ENCODE data around the gene EIF5A. TPM values are rescaled to one million over a fixed set of nuclear protein-coding genes. Genes with fewer than 3 reads are reported as not detected.

Gene EIF5A
- total RNA-seq, 1 donor from 2014 or later = 248 TPM

- Histone ChIP-seq H3K9me3 (no peaks in the 10 kb centered on the region), H3K4me3 (peak within 1 kb of the TSS in 1 of 2 donors; percentile 98), H3K27me3 (no peaks in the 10 kb centered on the region), H3K27ac (peak within 1 kb of the TSS; percentile 4 to 24), H3K36me3 (no peaks in the 10 kb centered on the region), H3K4me1 (peaks cover 11 to 27% of the 10 kb centered on the region in 2 donors)
- no peak for TF ChIP-seq CTCF (IDR thresholded peaks at IDR 0.05)
- DNase-seq (ENCODE audit: low spot score in 2 of 2) = no peak
- intact Hi-C loops (cut with DNase I) = no loop called here
Observed at GRCh38 chr17:7355053-7355452, 47.6 kb downstream of the EIF5A start, which contains the start of gene TMEM95. Gene TMEM95, plus strand, starts transcription at chr17:7355156. Its CDS starts 49 bp downstream, at chr17:7355205.

GRCh38 chr17:7355573-7355972 is 48.1 kb downstream of the EIF5A start:
- no peaks in the 10 kb centered on the region for H3K9me3 ChIP-seq
- peak overlapping the region in 1 of 2 donors; percentile 24 for H3K27ac ChIP-seq
- intact Hi-C loops (cut with DNase I) = no loop called here
- no peaks in the 10 kb centered on the region for H3K36me3 ChIP-seq
- H3K4me3 ChIP-seq = no peak overlapping the region
- no peaks in the 10 kb centered on the region for H3K27me3 ChIP-seq
- H3K4me1 ChIP-seq = peaks cover 11 to 27% of the 10 kb centered on the region in 2 donors
- DNase-seq (ENCODE audit: low spot score in 2 of 2) = no peak
- TF ChIP-seq CTCF (IDR thresholded peaks at IDR 0.05) = no peak

- peaks cover 11 to 27% of the 10 kb centered on the region in 2 donors for H3K4me1 ChIP-seq
- no peak overlapping the region for H3K27ac ChIP-seq
- H3K4me3 ChIP-seq = no peak overlapping the region
- no peaks in the 10 kb centered on the region for H3K9me3 ChIP-seq
- intact Hi-C loops (cut with DNase I) = loop anchor here (1.0 kb wide), 1 partner anchor 82 kb away; no protein-coding TSS in a partner anchor
- no peaks in the 10 kb centered on the region for H3K27me3 ChIP-seq
- TF ChIP-seq CTCF (IDR thresholded peaks at IDR 0.05) = peak; percentile 82 to 85 (median 85)
- no peaks in the 10 kb centered on the region for H3K36me3 ChIP-seq
- peak; percentile 43 to 87 for DNase-seq (ENCODE audit: low spot score in 2 of 2)
Observed at GRCh38 chr17:7356072-7356549, 48.7 kb downstream of the EIF5A start.

- no peak overlapping the region for H3K4me3 ChIP-seq
- no peak overlapping the region for H3K27ac ChIP-seq
- no peak for TF ChIP-seq CTCF (IDR thresholded peaks at IDR 0.05)
- H3K4me1 ChIP-seq = peaks cover 11 to 27% of the 10 kb centered on the region in 2 donors
- no peaks in the 10 kb centered on the region for H3K27me3 ChIP-seq
- intact Hi-C loops (cut with DNase I) = loop anchor here (1.0 kb wide), 1 partner anchor 82 kb away; no protein-coding TSS in a partner anchor
- no peaks in the 10 kb centered on the region for H3K36me3 ChIP-seq
- H3K9me3 ChIP-seq = no peaks in the 10 kb centered on the region
- no peak for DNase-seq (ENCODE audit: low spot score in 2 of 2)
Observed at GRCh38 chr17:7356756-7357155, 49.3 kb downstream of the EIF5A start.

DNA sequence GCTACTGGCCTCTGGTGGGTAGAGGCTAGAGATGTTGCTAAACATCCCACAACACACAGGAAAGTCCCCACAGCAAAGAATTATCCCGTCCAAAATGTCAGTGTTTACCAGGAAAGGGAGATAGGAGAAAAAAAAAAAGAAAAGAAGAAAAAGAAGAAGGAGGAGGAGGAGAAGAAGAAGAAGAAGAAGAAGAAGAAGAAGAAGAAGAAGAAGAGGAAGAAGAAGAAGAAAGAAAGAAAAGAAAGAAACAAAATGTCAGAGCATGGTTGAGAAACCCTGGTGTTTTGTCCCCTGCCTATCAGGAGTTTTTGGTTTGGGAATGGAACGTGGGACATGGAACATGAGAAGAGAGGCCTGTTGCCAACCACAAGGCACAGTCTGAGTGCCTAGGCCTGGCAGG is 50.0 kb downstream of the EIF5A start:
- Histone ChIP-seq H3K27me3 (no peaks in the 10 kb centered on the region), H3K36me3 (no peaks in the 10 kb centered on the region), H3K4me1 (peaks cover 11 to 27% of the 10 kb centered on the region in 2 donors), H3K27ac (no peak overlapping the region), H3K9me3 (no peaks in the 10 kb centered on the region), H3K4me3 (no peak overlapping the region)
- no peak for TF ChIP-seq CTCF (IDR thresholded peaks at IDR 0.05)
- intact Hi-C loops (cut with DNase I) = no loop called here
- DNase-seq (ENCODE audit: low spot score in 2 of 2) = no peak

- H3K9me3 ChIP-seq = no peaks in the 10 kb centered on the region
- DNase-seq (ENCODE audit: low spot score in 2 of 2) = no peak
- H3K4me1 ChIP-seq = no peaks in the 10 kb centered on the region
- no peaks in the 10 kb centered on the region for H3K36me3 ChIP-seq
- no peak overlapping the region for H3K27ac ChIP-seq
- no peak for TF ChIP-seq CTCF (IDR thresholded peaks at IDR 0.05)
- H3K4me3 ChIP-seq = no peak overlapping the region
- intact Hi-C loops (cut with DNase I) = no loop called here
- no peaks in the 10 kb centered on the region for H3K27me3 ChIP-seq
Observed at GRCh38 chr17:7361906-7362305, 54.5 kb downstream of the EIF5A start.
